ENCODE data around the gene FCRL3.

Gene FCRL3

GRCh38 chr1:157725221-157725577 is 24.6 kb upstream of the FCRL3 start:
- no peaks in the 10 kb centered on the region for H3K36me3 ChIP-seq (ENCODE audit: control insufficient read depth in 4 of 4, insufficient read depth in 4 of 4, low read length in 3 of 4)
- DNase-seq, result peak; percentile 72 to 93 (median 91)
- peaks cover 0 to 23% (median 10%) of the 10 kb centered on the region in 5 experiments for H3K9me3 ChIP-seq (ENCODE audit: control extremely low read depth in 1 of 5, control insufficient read depth in 4 of 5, insufficient read depth in 2 of 5, low read depth in 1 of 5, low read length in 4 of 5)
- ChIA-PET POLR2A (no interaction called here), CTCF (no interaction called here)
- no peaks in the 10 kb centered on the region for H3K27me3 ChIP-seq (replicated peaks in 2 of 5; ENCODE audit: control insufficient read depth in 4 of 5, insufficient read depth in 5 of 5, low read length in 4 of 5)
- no CpG with 5 or more reads among the region's 2 CpGs for WGBS (ENCODE audit: insufficient coverage)
- peaks cover 0 to 4% (median under 1%) of the 10 kb centered on the region in 4 experiments for H3K4me1 ChIP-seq (ENCODE audit: control extremely low read depth in 1 of 4, control insufficient read depth in 4 of 4, insufficient read depth in 4 of 4, low read length in 3 of 4)
- H3K4me3 ChIP-seq (ENCODE audit: control insufficient read depth in 1 of 7, extremely low read depth in 1 of 7, insufficient read depth in 4 of 7, low read depth in 2 of 7, low read length in 6 of 7), result no peak overlapping the region
- H3K27ac ChIP-seq (ENCODE audit: insufficient read depth in 1 of 2, low read depth in 1 of 2, low read length in 2 of 2, poor library complexity in 1 of 2, severe bottlenecking in 2 of 2), result no peak overlapping the region

- ChIA-PET CTCF (no interaction called here), POLR2A (no interaction called here)
- Histone ChIP-seq H3K9me3 (ENCODE audit: control extremely low read depth in 1 of 5, control insufficient read depth in 4 of 5, insufficient read depth in 2 of 5, low read depth in 1 of 5, low read length in 4 of 5) (peaks cover 0 to 23% (median 10%) of the 10 kb centered on the region in 5 experiments), H3K36me3 (ENCODE audit: control insufficient read depth in 4 of 4, insufficient read depth in 4 of 4, low read length in 3 of 4) (no peaks in the 10 kb centered on the region), H3K4me3 (ENCODE audit: control insufficient read depth in 1 of 7, extremely low read depth in 1 of 7, insufficient read depth in 4 of 7, low read depth in 2 of 7, low read length in 6 of 7) (no peak overlapping the region), H3K4me1 (ENCODE audit: control extremely low read depth in 1 of 4, control insufficient read depth in 4 of 4, insufficient read depth in 4 of 4, low read length in 3 of 4) (peaks cover 0 to 4% (median under 1%) of the 10 kb centered on the region in 4 experiments), H3K27me3 (replicated peaks in 2 of 5; ENCODE audit: control insufficient read depth in 4 of 5, insufficient read depth in 5 of 5, low read length in 4 of 5) (no peaks in the 10 kb centered on the region), H3K27ac (ENCODE audit: insufficient read depth in 1 of 2, low read depth in 1 of 2, low read length in 2 of 2, poor library complexity in 1 of 2, severe bottlenecking in 2 of 2) (no peak overlapping the region)
- 100% methylated on average over 2 of the region's 2 CpGs for WGBS (ENCODE audit: insufficient coverage)
- DNase-seq, result no peak
These were observed 24.1 kb upstream of the FCRL3 start for GRCh38 chr1:157724537-157725220.

- DNase-seq, result no peak
- H3K4me1 ChIP-seq (ENCODE audit: control extremely low read depth in 1 of 4, control insufficient read depth in 4 of 4, insufficient read depth in 4 of 4, low read length in 3 of 4), result peaks cover 0 to 4% (median under 1%) of the 10 kb centered on the region in 4 experiments
- peaks cover 0 to 23% (median 10%) of the 10 kb centered on the region in 5 experiments for H3K9me3 ChIP-seq (ENCODE audit: control extremely low read depth in 1 of 5, control insufficient read depth in 4 of 5, insufficient read depth in 2 of 5, low read depth in 1 of 5, low read length in 4 of 5)
- no CpG with 5 or more reads among the region's 2 CpGs for WGBS (ENCODE audit: insufficient coverage)
- no peak overlapping the region for H3K27ac ChIP-seq (ENCODE audit: insufficient read depth in 1 of 2, low read depth in 1 of 2, low read length in 2 of 2, poor library complexity in 1 of 2, severe bottlenecking in 2 of 2)
- ChIA-PET POLR2A (no interaction called here), CTCF (no interaction called here)
- no peaks in the 10 kb centered on the region for H3K27me3 ChIP-seq (replicated peaks in 2 of 5; ENCODE audit: control insufficient read depth in 4 of 5, insufficient read depth in 5 of 5, low read length in 4 of 5)
- H3K4me3 ChIP-seq (ENCODE audit: control insufficient read depth in 1 of 7, extremely low read depth in 1 of 7, insufficient read depth in 4 of 7, low read depth in 2 of 7, low read length in 6 of 7), result no peak overlapping the region
- H3K36me3 ChIP-seq (ENCODE audit: control insufficient read depth in 4 of 4, insufficient read depth in 4 of 4, low read length in 3 of 4), result no peaks in the 10 kb centered on the region
These were observed 22.6 kb upstream of the FCRL3 start for GRCh38 chr1:157723157-157723556.

- H3K36me3 ChIP-seq (ENCODE audit: control insufficient read depth in 4 of 4, insufficient read depth in 4 of 4, low read length in 3 of 4), result no peaks in the 10 kb centered on the region
- H3K4me1 ChIP-seq (ENCODE audit: control extremely low read depth in 1 of 4, control insufficient read depth in 4 of 4, insufficient read depth in 4 of 4, low read length in 3 of 4), result peaks cover 0 to 2% (median under 1%) of the 10 kb centered on the region in 4 experiments
- H3K27ac ChIP-seq (ENCODE audit: insufficient read depth in 1 of 2, low read depth in 1 of 2, low read length in 2 of 2, poor library complexity in 1 of 2, severe bottlenecking in 2 of 2), result no peak overlapping the region
- ChIA-PET POLR2A (no interaction called here), CTCF (no interaction called here)
- no peak for DNase-seq
- peaks cover 0 to 23% (median 10%) of the 10 kb centered on the region in 5 experiments for H3K9me3 ChIP-seq (ENCODE audit: control extremely low read depth in 1 of 5, control insufficient read depth in 4 of 5, insufficient read depth in 2 of 5, low read depth in 1 of 5, low read length in 4 of 5)
- no peak overlapping the region for H3K4me3 ChIP-seq (ENCODE audit: control insufficient read depth in 1 of 7, extremely low read depth in 1 of 7, insufficient read depth in 4 of 7, low read depth in 2 of 7, low read length in 6 of 7)
- no peaks in the 10 kb centered on the region for H3K27me3 ChIP-seq (replicated peaks in 2 of 5; ENCODE audit: control insufficient read depth in 4 of 5, insufficient read depth in 5 of 5, low read length in 4 of 5)
- WGBS (ENCODE audit: insufficient coverage), result 100% methylated on average over 1 of the region's 1 CpG
These were observed 21.4 kb upstream of the FCRL3 start for GRCh38 chr1:157721985-157722384.

- WGBS (ENCODE audit: insufficient coverage), result 97% methylated on average over 3 of the region's 5 CpGs
- ChIA-PET CTCF (no interaction called here), POLR2A (no interaction called here)
- Histone ChIP-seq H3K27me3 (replicated peaks in 2 of 5; ENCODE audit: control insufficient read depth in 4 of 5, insufficient read depth in 5 of 5, low read length in 4 of 5) (no peaks in the 10 kb centered on the region), H3K27ac (ENCODE audit: insufficient read depth in 1 of 2, low read depth in 1 of 2, low read length in 2 of 2, poor library complexity in 1 of 2, severe bottlenecking in 2 of 2) (no peak overlapping the region), H3K9me3 (ENCODE audit: control extremely low read depth in 1 of 5, control insufficient read depth in 4 of 5, insufficient read depth in 2 of 5, low read depth in 1 of 5, low read length in 4 of 5) (peaks cover 0 to 2% (median 0%) of the 10 kb centered on the region in 5 experiments), H3K36me3 (ENCODE audit: control insufficient read depth in 4 of 4, insufficient read depth in 4 of 4, low read length in 3 of 4) (no peaks in the 10 kb centered on the region), H3K4me1 (ENCODE audit: control extremely low read depth in 1 of 4, control insufficient read depth in 4 of 4, insufficient read depth in 4 of 4, low read length in 3 of 4) (no peaks in the 10 kb centered on the region), H3K4me3 (ENCODE audit: control insufficient read depth in 1 of 7, extremely low read depth in 1 of 7, insufficient read depth in 4 of 7, low read depth in 2 of 7, low read length in 6 of 7) (no peak overlapping the region)
- DNase-seq, result no peak
These were observed 15.2 kb upstream of the FCRL3 start for GRCh38 chr1:157715736-157716135.

- ChIA-PET CTCF (interaction anchor here (1.1 to 1.3 kb wide), 2 partner anchors 12 to 21 kb away, joined by 3 to 4 read pairs; partner anchors contain the start of gene FCRL3), POLR2A (interaction anchor here (0.6 to 0.7 kb wide), 2 partner anchors 8 to 139 kb away, joined by 3 to 4 read pairs; no protein-coding TSS in a partner anchor)
- H3K27me3 ChIP-seq (replicated peaks in 2 of 5; ENCODE audit: control insufficient read depth in 4 of 5, insufficient read depth in 5 of 5, low read length in 4 of 5), result no peaks in the 10 kb centered on the region
- no peak for DNase-seq
- no peak overlapping the region for H3K4me3 ChIP-seq (ENCODE audit: control insufficient read depth in 1 of 7, extremely low read depth in 1 of 7, insufficient read depth in 4 of 7, low read depth in 2 of 7, low read length in 6 of 7)
- H3K4me1 ChIP-seq (ENCODE audit: control extremely low read depth in 1 of 4, control insufficient read depth in 4 of 4, insufficient read depth in 4 of 4, low read length in 3 of 4), result no peaks in the 10 kb centered on the region
- no peak overlapping the region for H3K27ac ChIP-seq (ENCODE audit: insufficient read depth in 1 of 2, low read depth in 1 of 2, low read length in 2 of 2, poor library complexity in 1 of 2, severe bottlenecking in 2 of 2)
- no peaks in the 10 kb centered on the region for H3K36me3 ChIP-seq (ENCODE audit: control insufficient read depth in 4 of 4, insufficient read depth in 4 of 4, low read length in 3 of 4)
- no peaks in the 10 kb centered on the region for H3K9me3 ChIP-seq (ENCODE audit: control extremely low read depth in 1 of 5, control insufficient read depth in 4 of 5, insufficient read depth in 2 of 5, low read depth in 1 of 5, low read length in 4 of 5)
These were observed 11.2 kb upstream of the FCRL3 start for GRCh38 chr1:157711802-157712201.

- H3K36me3 ChIP-seq (ENCODE audit: control insufficient read depth in 4 of 4, insufficient read depth in 4 of 4, low read length in 3 of 4), result no peaks in the 10 kb centered on the region
- no peaks in the 10 kb centered on the region for H3K4me1 ChIP-seq (ENCODE audit: control extremely low read depth in 1 of 4, control insufficient read depth in 4 of 4, insufficient read depth in 4 of 4, low read length in 3 of 4)
- ChIA-PET POLR2A (no interaction called here), CTCF (no interaction called here)
- DNase-seq, result peak in 2 of 3 donors; percentile 43 to 52
- peaks cover 0 to 2% (median 0%) of the 10 kb centered on the region in 5 experiments for H3K9me3 ChIP-seq (ENCODE audit: control extremely low read depth in 1 of 5, control insufficient read depth in 4 of 5, insufficient read depth in 2 of 5, low read depth in 1 of 5, low read length in 4 of 5)
- H3K4me3 ChIP-seq (ENCODE audit: control insufficient read depth in 1 of 7, extremely low read depth in 1 of 7, insufficient read depth in 4 of 7, low read depth in 2 of 7, low read length in 6 of 7), result no peak overlapping the region
- H3K27ac ChIP-seq (ENCODE audit: insufficient read depth in 1 of 2, low read depth in 1 of 2, low read length in 2 of 2, poor library complexity in 1 of 2, severe bottlenecking in 2 of 2), result no peak overlapping the region
- H3K27me3 ChIP-seq (replicated peaks in 2 of 5; ENCODE audit: control insufficient read depth in 4 of 5, insufficient read depth in 5 of 5, low read length in 4 of 5), result peaks cover 0 to 4% (median 0%) of the 10 kb centered on the region in 5 experiments
These were observed 4.3 kb upstream of the FCRL3 start for GRCh38 chr1:157704878-157705277.

All from common myeloid progenitor, CD34-positive (primary cell).